8988T (cell line): Measurements from ENCODE around the gene BPIFA2.

Source experiments
- DNase-seq: peaks from one replicate; pipeline ENCODE4 v3.0.0; 2011

BPIFA2 gene

GRCh38 chr20:33203444-33203843, 35.5 kb downstream of the BPIFA2 start:
- DNase-seq: no peak

GRCh38 chr20:33209789-33210188, 41.8 kb downstream of the BPIFA2 start:
- DNase-seq: no peak

GRCh38 chr20:33210371-33210770, 42.4 kb downstream of the BPIFA2 start:
- no peak for DNase-seq

GRCh38 chr20:33211817-33212424, 44.0 kb downstream of the BPIFA2 start:
- DNase-seq: peak; percentile 67

GRCh38 chr20:33217052-33217451, 49.1 kb downstream of the BPIFA2 start, which contains the start of gene BPIFA3:
Gene BPIFA3 (plus strand): TSS chr20:33217352. CDS start chr20:33217537, 185 bp downstream.
- no peak for DNase-seq

- no peak for DNase-seq
Observed at GRCh38 chr20:33224399-33224798, 56.4 kb downstream of the BPIFA2 start.

GRCh38 chr20:33229843-33230242, 61.9 kb downstream of the BPIFA2 start:
- DNase-seq: no peak
